ENCODE results near the gene NET1. TPM values are rescaled to one million over a fixed set of nuclear protein-coding genes. Genes with fewer than 3 reads are reported as not detected.

The NET1 gene
- total RNA-seq, 1 experiment from 2014 or later = 175 TPM

DNA sequence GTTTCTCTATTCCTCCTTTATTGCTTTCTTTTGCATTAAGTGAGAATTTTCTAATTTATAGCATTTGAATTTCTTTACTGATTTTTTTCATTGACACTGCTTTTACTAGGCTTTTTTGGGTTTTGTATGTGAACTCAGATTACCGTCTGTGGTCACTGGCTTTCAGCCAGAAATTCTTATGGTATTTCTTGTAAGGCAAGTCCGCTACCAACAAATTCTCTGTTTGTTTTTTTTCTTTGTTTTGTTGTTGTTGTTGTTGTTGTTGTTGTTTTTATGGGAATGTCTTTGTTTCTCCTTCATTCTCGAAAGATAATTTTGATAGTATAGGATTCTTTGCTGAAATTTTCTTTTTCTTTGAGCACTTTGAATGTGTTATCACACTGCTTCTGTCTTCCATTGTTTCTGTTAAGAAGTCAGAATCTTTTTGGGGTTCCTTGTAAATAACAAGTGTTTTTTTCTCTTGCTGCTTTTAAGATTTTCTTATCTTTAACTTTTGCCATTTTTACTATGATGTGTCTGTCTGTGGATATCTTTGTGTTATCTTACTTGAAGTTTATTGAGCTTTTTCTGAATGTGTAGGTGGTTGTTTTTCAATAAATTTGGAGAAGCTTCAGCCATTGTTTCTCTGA lies 7.2 kb downstream of the NET1 start:
- Histone ChIP-seq H3K4me1 (no peaks in the 10 kb centered on the region), H3K36me3 (ENCODE audit: control insufficient read depth, insufficient read depth, low read length) (0 out of 2 replicates have a peak, but pooled peaks cover 2% of the 10 kb centered on the region), H3K4me3 (ENCODE audit: low read depth, low read length) (no peak overlapping the region), H3K9me3 (peaks cover 11% of the 10 kb centered on the region), H3K27me3 (replicated peaks; ENCODE audit: control insufficient read depth, insufficient read depth, low read length) (no peaks in the 10 kb centered on the region)
- Mint-ChIP-seq H3K27me3 (ENCODE audit: insufficient read depth, unreplicated experiment) (no peaks in the 10 kb centered on the region), H3K9me3 (ENCODE audit: unreplicated experiment) (peaks cover 30% of the 10 kb centered on the region), H3K4me1 (ENCODE audit: low read depth, unreplicated experiment) (peaks cover 6% of the 10 kb centered on the region), H3K4me3 (ENCODE audit: unreplicated experiment) (no peak overlapping the region), H3K36me3 (ENCODE audit: insufficient read depth, unreplicated experiment) (no peaks in the 10 kb centered on the region), H3K27ac (ENCODE audit: unreplicated experiment) (no peak overlapping the region)
- no TSS peak for BruUV-seq (replicated peaks)
- POLR2A ChIA-PET = no interaction called here
- TF ChIP-seq, protein P1, sequence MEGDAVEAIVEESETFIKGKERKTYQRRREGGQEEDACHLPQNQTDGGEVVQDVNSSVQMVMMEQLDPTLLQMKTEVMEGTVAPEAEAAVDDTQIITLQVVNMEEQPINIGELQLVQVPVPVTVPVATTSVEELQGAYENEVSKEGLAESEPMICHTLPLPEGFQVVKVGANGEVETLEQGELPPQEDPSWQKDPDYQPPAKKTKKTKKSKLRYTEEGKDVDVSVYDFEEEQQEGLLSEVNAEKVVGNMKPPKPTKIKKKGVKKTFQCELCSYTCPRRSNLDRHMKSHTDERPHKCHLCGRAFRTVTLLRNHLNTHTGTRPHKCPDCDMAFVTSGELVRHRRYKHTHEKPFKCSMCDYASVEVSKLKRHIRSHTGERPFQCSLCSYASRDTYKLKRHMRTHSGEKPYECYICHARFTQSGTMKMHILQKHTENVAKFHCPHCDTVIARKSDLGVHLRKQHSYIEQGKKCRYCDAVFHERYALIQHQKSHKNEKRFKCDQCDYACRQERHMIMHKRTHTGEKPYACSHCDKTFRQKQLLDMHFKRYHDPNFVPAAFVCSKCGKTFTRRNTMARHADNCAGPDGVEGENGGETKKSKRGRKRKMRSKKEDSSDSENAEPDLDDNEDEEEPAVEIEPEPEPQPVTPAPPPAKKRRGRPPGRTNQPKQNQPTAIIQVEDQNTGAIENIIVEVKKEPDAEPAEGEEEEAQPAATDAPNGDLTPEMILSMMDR (IDR thresholded peaks at IDR 0.05; ENCODE audit: insufficient read depth in 1 of 2, low read depth in 1 of 2, low read length in 1 of 2, severe bottlenecking in 1 of 2, unreplicated experiment in 1 of 2) = no peak
- intact Hi-C loops (cut with micrococcal nuclease; ENCODE audit: unreplicated experiment) = no loop called here
- CTCF ChIA-PET = no interaction called here
- DNase-seq = no peak

DNA sequence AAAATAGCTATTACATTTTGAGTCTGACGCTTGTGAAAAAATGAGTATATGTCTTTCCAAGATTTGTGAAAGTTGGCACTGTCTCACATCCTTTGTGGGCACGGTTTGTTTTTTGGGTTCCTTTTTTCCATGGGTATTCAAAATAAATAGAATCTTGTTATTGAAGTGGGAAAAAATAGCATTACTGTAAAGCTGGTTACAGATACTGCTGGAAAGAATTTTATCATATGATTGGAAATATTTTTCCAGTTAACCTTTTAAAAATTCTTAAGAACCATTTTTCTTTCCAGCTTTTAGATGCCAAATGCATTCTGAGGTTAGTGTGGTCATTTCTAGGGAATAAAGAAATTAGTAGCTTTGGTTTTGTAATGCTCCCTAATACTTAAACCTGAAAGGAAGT lies 11.4 kb downstream of the NET1 start:
- no peak for DNase-seq
- no TSS peak for BruUV-seq (replicated peaks)
- intact Hi-C loops (cut with micrococcal nuclease; ENCODE audit: unreplicated experiment) = no loop called here
- Mint-ChIP-seq H3K27ac (ENCODE audit: unreplicated experiment) (no peak overlapping the region), H3K36me3 (ENCODE audit: insufficient read depth, unreplicated experiment) (peaks cover 17% of the 10 kb centered on the region), H3K9me3 (ENCODE audit: unreplicated experiment) (peaks cover 14% of the 10 kb centered on the region), H3K4me1 (ENCODE audit: low read depth, unreplicated experiment) (no peaks in the 10 kb centered on the region), H3K27me3 (ENCODE audit: insufficient read depth, unreplicated experiment) (no peaks in the 10 kb centered on the region), H3K4me3 (ENCODE audit: unreplicated experiment) (no peak overlapping the region)
- Histone ChIP-seq H3K9me3 (no peaks in the 10 kb centered on the region; the same call in 1 of the 2 replicates), H3K4me3 (ENCODE audit: low read depth, low read length) (no peak overlapping the region), H3K27me3 (replicated peaks; ENCODE audit: control insufficient read depth, insufficient read depth, low read length) (no peaks in the 10 kb centered on the region), H3K4me1 (no peaks in the 10 kb centered on the region), H3K36me3 (ENCODE audit: control insufficient read depth, insufficient read depth, low read length) (no peaks in the 10 kb centered on the region)
- POLR2A ChIA-PET = no interaction called here
- TF ChIP-seq, protein P1 (IDR thresholded peaks at IDR 0.05; ENCODE audit: insufficient read depth in 1 of 2, low read depth in 1 of 2, low read length in 1 of 2, severe bottlenecking in 1 of 2, unreplicated experiment in 1 of 2) = no peak
- CTCF ChIA-PET = interaction anchor here (1.2 kb wide), 1 partner anchor 609 kb away, joined by 3 read pairs; no protein-coding TSS in a partner anchor

DNA sequence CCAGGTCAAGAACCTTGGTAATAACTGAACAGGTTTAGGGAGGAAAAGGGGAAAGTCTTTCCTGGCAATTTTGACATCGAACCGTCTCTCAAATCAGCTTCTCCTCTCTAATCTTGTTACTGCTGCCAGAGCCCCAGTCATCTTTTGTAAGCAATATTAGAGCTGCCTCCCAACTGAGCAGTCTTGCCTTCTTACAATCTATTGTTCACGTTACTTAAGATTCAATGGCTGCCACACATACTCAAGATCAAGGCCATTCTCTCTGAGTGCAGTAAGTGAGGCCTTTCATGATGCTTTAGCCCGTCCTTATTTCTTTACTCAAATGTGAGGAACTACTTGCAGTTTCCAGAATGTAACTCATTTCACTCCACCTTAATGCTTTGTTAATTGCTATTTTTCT lies 12.4 kb downstream of the NET1 start:
- BruUV-seq (replicated peaks) = no TSS peak
- no peak overlapping the region for H3K4me3 ChIP-seq (ENCODE audit: low read depth, low read length)
- TF ChIP-seq, protein P1 (IDR thresholded peaks at IDR 0.05; ENCODE audit: insufficient read depth in 1 of 2, low read depth in 1 of 2, low read length in 1 of 2, severe bottlenecking in 1 of 2, unreplicated experiment in 1 of 2) = no peak
- POLR2A ChIA-PET = no interaction called here
- intact Hi-C loops (cut with micrococcal nuclease; ENCODE audit: unreplicated experiment) = no loop called here
- H3K9me3 ChIP-seq = no peaks in the 10 kb centered on the region
- CTCF ChIA-PET = interaction anchor here (0.7 to 0.8 kb wide), 2 partner anchors 9 to 1745 kb away, joined by 3 to 4 read pairs; no protein-coding TSS in a partner anchor
- Mint-ChIP-seq H3K4me1 (ENCODE audit: low read depth, unreplicated experiment) (no peaks in the 10 kb centered on the region), H3K9me3 (ENCODE audit: unreplicated experiment) (peaks cover 4% of the 10 kb centered on the region), H3K27ac (ENCODE audit: unreplicated experiment) (no peak overlapping the region), H3K36me3 (ENCODE audit: insufficient read depth, unreplicated experiment) (peaks cover 26% of the 10 kb centered on the region), H3K27me3 (ENCODE audit: insufficient read depth, unreplicated experiment) (no peaks in the 10 kb centered on the region), H3K4me3 (ENCODE audit: unreplicated experiment) (no peak overlapping the region)
- no peaks in the 10 kb centered on the region for H3K27me3 ChIP-seq (replicated peaks; ENCODE audit: control insufficient read depth, insufficient read depth, low read length)
- DNase-seq = no peak
- no peaks in the 10 kb centered on the region for H3K4me1 ChIP-seq
- H3K36me3 ChIP-seq (ENCODE audit: control insufficient read depth, insufficient read depth, low read length) = no peaks in the 10 kb centered on the region
